Subcutaneous abdominal adipose tissue (tissue), 5 donors: ENCODE results near the gene MMP24.

Experiments used
- H3K27ac ChIP-seq: one replicate; pipeline ENCODE4 v1.7.0; 2013; ENCODE audit warnings: low read depth, mild to moderate bottlenecking, inconsistent platforms, low read length, moderate library complexity
- H3K27me3 ChIP-seq, 5 donors: one replicate each; pipeline ENCODE4 v1.7.0; 2013; ENCODE audit warnings: low read length in 5 of 5, inconsistent platforms in 1 of 5; ENCODE audit not compliant: control insufficient read depth in 5 of 5, insufficient read depth in 4 of 5
- H3K36me3 ChIP-seq, 5 donors: one replicate each; pipeline ENCODE4 v1.7.0; 2013; ENCODE audit warnings: low read length in 5 of 5; ENCODE audit not compliant: control insufficient read depth in 5 of 5, insufficient read depth in 5 of 5
- H3K4me1 ChIP-seq, 5 donors: one replicate each; pipeline ENCODE4 v1.7.0; 2013; ENCODE audit warnings: low read length in 5 of 5, mild to moderate bottlenecking in 3 of 5, moderate library complexity in 1 of 5; ENCODE audit not compliant: control insufficient read depth in 5 of 5, insufficient read depth in 5 of 5
- H3K4me3 ChIP-seq, 5 donors: one replicate each; pipeline ENCODE4 v1.7.0; 2013; ENCODE audit warnings: low read length in 5 of 5, low read depth in 1 of 5
- H3K9ac ChIP-seq, 5 donors: one replicate each; pipeline ENCODE4 v1.7.0; 2013; ENCODE audit warnings: low read length in 5 of 5, mild to moderate bottlenecking in 4 of 5, moderate library complexity in 3 of 5
- H3K9me3 ChIP-seq, 5 donors: one replicate each; pipeline ENCODE4 v1.7.0; 2013; ENCODE audit warnings: low read length in 5 of 5; ENCODE audit not compliant: control insufficient read depth in 5 of 5
- donor health status: healthy.
- donor health status: healthy.
- donor health status: healthy.
- donor health status: healthy.
- donor health status: healthy.

The MMP24 gene

GRCh38 chr20:35285806-35286076, 59.3 kb downstream of the MMP24 start:
- no peak overlapping the region for H3K4me3 ChIP-seq
- no peak overlapping the region for H3K9ac ChIP-seq
- H3K27ac ChIP-seq, result no peak overlapping the region
- H3K27me3 ChIP-seq, result peaks cover 0 to 9% (median 0%) of the 10 kb centered on the region in 5 donors
- peaks cover 0 to 19% (median 18%) of the 10 kb centered on the region in 5 donors for H3K4me1 ChIP-seq
- H3K9me3 ChIP-seq, result no peaks in the 10 kb centered on the region
- H3K36me3 ChIP-seq, result peaks cover 0 to 6% (median 1%) of the 10 kb centered on the region in 5 donors

DNA sequence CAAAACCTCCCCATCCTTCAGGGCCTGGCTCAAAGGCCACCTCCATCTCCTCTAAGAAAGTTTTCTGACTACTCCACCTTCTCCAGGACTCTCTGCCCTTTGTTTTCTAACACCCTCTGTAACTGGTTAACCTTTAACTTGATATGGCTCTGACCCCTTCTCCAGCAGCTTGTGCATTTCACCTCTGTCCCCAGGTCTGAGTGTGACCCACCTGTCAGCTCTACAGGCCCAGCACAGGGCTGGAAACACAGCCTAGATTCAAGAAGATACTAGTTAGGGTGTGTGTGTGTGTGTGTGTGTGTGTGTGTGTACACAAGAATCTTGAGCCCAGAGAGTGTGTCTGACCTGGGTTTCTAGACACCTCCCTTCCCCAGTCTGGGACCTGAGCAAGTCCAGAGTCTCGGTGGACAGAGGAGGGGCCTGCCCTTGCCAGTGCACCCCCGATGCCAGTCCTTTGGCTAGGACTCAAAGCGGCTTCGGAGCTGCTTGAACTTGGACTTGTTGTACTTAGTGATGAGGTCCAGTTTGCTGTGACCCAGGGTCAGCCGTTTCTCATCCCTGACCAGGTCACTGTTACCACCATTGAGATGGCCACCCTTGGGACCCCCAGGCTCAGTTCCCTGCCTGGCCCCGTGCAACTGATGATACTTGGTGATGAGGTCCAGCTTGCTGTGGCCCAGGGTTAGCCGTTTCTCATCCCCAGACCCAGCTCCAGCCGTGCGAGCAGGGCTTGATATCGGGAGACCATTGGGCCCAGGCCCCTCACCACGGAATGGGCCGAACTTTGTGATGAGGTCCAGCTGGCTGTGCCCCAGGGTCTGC, 59.8 kb downstream of the MMP24 start:
- no peaks in the 10 kb centered on the region for H3K9me3 ChIP-seq
- peaks cover 0 to 4% (median 0%) of the 10 kb centered on the region in 5 donors for H3K36me3 ChIP-seq
- peaks cover 0 to 19% (median 18%) of the 10 kb centered on the region in 5 donors for H3K4me1 ChIP-seq
- no peak overlapping the region for H3K27ac ChIP-seq
- H3K9ac ChIP-seq, result no peak overlapping the region
- H3K4me3 ChIP-seq, result no peak overlapping the region
- H3K27me3 ChIP-seq, result peaks cover 0 to 9% (median 0%) of the 10 kb centered on the region in 5 donors

GRCh38 chr20:35286899-35287508, 60.5 kb downstream of the MMP24 start:
- Histone ChIP-seq H3K27ac (no peak overlapping the region), H3K4me1 (peaks cover 0 to 19% (median 18%) of the 10 kb centered on the region in 5 donors), H3K9ac (no peak overlapping the region), H3K36me3 (peaks cover 0 to 2% (median 0%) of the 10 kb centered on the region in 5 donors), H3K27me3 (peaks cover 0 to 14% (median 0%) of the 10 kb centered on the region in 5 donors), H3K9me3 (no peaks in the 10 kb centered on the region), H3K4me3 (no peak overlapping the region)

DNA sequence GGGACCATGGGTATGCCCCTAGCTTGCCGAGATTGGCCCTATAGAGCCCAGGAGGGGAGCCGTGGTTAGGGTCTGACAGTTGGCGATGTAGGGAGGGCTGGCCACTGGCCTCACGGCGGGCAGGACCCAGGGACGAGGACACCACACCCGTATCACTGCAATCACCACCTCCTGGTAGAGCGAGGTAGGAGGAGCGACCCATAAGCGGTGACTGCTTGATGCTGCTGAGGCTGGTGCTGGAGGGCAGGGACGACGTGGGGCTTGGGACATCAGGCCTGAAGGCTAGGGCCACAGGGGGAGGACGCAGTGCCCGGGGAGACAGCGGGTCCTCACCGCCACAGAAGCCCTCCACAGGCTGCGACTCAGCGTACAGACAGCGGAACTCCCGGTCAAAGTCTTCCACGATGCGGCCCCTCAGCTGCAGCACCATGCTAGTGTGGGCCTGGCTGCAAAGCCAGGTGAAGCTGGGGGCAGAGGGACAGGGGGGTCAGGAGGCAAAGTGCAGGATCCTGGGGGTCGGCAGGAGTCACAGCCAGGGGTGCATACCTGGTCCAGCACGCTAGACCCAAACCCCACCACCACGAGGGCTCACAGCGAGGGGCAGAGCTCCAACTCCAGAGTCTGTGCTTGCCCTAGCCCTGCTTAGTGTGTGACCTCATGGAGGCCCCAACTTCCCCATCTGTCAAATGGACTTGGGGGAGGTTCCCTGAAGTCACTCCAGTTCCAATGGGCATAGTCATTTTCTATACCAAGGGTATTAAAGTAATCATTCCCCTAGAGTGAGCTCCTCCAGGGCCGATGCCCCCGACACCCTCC, 61.2 kb downstream of the MMP24 start:
- Histone ChIP-seq H3K36me3 (peaks cover 0 to 2% (median 0%) of the 10 kb centered on the region in 5 donors), H3K27ac (no peak overlapping the region), H3K4me3 (no peak overlapping the region), H3K9me3 (no peaks in the 10 kb centered on the region), H3K9ac (no peak overlapping the region), H3K27me3 (peaks cover 0 to 20% (median 3%) of the 10 kb centered on the region in 5 donors), H3K4me1 (peaks cover 0 to 19% (median 18%) of the 10 kb centered on the region in 5 donors)

- H3K36me3 ChIP-seq, result no peaks in the 10 kb centered on the region
- peaks cover 0 to 24% (median 3%) of the 10 kb centered on the region in 5 donors for H3K27me3 ChIP-seq
- no peaks in the 10 kb centered on the region for H3K9me3 ChIP-seq
- no peak overlapping the region for H3K4me3 ChIP-seq
- H3K4me1 ChIP-seq, result peaks cover 0 to 15% (median 14%) of the 10 kb centered on the region in 5 donors
- no peak overlapping the region for H3K9ac ChIP-seq
- no peak overlapping the region for H3K27ac ChIP-seq
Measured at GRCh38 chr20:35288325-35289060, 62.0 kb downstream of the MMP24 start.

DNA sequence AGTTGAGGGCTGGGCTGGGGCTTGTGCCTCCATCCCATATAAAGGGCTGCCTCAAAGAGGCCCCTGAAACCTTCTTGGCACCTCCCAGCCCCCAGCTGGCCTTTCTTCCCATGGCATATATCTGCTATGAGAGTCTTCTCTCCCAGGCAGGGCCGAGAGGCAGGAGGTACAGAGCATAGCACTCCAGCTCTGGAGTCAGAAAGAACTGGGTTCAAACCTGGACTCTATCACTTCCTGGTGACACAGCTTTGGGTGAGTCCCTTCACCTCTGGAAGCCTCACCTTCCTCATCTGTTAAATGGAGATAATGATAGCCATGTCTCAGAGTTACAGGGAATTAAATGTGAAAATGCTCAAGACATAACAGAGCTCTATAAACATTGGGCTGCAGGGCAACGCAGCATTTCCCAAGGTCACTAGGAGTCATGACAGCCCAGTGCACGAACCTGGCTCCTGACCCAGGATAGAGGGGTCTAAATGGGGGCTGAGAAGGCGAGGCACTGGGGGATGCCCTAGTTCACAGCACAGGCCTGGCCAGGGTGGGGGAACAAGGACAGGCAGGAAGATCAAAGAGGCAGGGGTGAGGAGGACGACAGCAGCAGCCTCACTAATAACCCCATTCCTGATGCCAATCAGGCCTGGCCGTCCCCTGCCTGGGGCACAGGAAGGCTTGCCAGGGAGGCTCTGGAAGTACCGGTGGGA, 63.8 kb downstream of the MMP24 start:
- Histone ChIP-seq H3K27me3 (peaks cover 0 to 30% (median 11%) of the 10 kb centered on the region in 5 donors), H3K36me3 (no peaks in the 10 kb centered on the region), H3K9ac (no peak overlapping the region), H3K9me3 (no peaks in the 10 kb centered on the region), H3K4me3 (no peak overlapping the region), H3K4me1 (peaks cover 0 to 2% (median under 1%) of the 10 kb centered on the region in 5 donors), H3K27ac (no peak overlapping the region)

DNA sequence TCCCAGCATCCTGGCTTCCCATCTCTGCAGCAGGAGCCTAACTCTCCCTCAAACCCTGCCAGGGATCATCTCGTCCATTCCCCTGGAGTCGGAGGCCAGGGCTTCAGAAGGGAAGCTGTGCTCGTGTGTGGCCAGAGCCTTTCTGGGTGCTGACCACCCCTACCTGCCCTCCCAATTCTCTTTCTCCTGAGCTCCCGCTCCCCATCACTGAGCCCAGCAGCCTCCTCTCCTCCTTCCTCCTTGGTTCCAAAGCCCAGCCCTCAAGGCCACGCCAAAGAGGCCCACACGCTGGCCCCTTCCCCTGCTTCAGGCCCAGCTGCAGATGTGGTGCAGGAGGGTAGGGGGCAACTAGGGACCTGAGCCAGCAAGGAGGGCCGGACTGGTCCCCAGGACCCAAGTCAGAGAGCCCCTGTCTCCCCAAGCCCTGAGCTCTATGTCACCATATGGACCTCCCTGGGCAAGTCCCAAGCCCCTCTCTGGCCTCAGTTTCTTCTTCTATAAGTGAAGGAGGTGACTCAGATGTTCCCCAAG, 64.5 kb downstream of the MMP24 start:
- H3K4me1 ChIP-seq, result peaks cover 0 to 4% (median 0%) of the 10 kb centered on the region in 5 donors
- H3K9ac ChIP-seq, result no peak overlapping the region
- H3K9me3 ChIP-seq, result no peaks in the 10 kb centered on the region
- H3K27me3 ChIP-seq, result peaks cover 0 to 34% (median 13%) of the 10 kb centered on the region in 5 donors
- no peak overlapping the region for H3K27ac ChIP-seq
- no peaks in the 10 kb centered on the region for H3K36me3 ChIP-seq
- no peak overlapping the region for H3K4me3 ChIP-seq

- peaks cover 0 to 34% (median 13%) of the 10 kb centered on the region in 5 donors for H3K27me3 ChIP-seq
- H3K9me3 ChIP-seq, result no peaks in the 10 kb centered on the region
- H3K27ac ChIP-seq, result no peak within 1 kb of the TSS
- H3K9ac ChIP-seq, result no peak within 1 kb of the TSS
- peaks cover 0 to 13% (median 0%) of the 10 kb centered on the region in 5 donors for H3K4me1 ChIP-seq
- no peaks in the 10 kb centered on the region for H3K36me3 ChIP-seq
- H3K4me3 ChIP-seq, result no peak within 1 kb of the TSS
Measured at GRCh38 chr20:35291654-35292503, 65.4 kb downstream of the MMP24 start, which contains the start of gene FAM83C. TSS of gene FAM83C (minus strand) at chr20:35292425. CDS start at chr20:35292304, 121 bp downstream.
